K562 (cell line): ENCODE data around the gene COQ8B.

Experiments used
- POLR2AphosphoS5 ChIP-seq: IDR thresholded peaks from 2 replicates; pipeline ENCODE4 v1.6.1; 2011; ENCODE audit warnings: mild to moderate bottlenecking, low read depth, low read length, moderate library complexity; ENCODE audit not compliant: control insufficient read depth, insufficient read depth
- SIN3B ChIP-seq: fragments of 450-650 bp; IDR thresholded peaks from 2 replicates; pipeline ENCODE4 v1.6.1; 2017; ENCODE audit warnings: low read depth, mild to moderate bottlenecking, moderate library complexity
- TF ChIP-seq, protein P1 (sequence below), 3 experiments: IDR thresholded peaks in 2 of 3; conservative IDR thresholded peaks in 1 of 3; 2 replicates each; pipeline ENCODE4 v1.5.1; 2011 to 2012; ENCODE audit warnings: low read length in 3 of 3, mild to moderate bottlenecking in 3 of 3, control low read depth in 2 of 3, improper control_type of control experiment in 1 of 3, inconsistent platforms in 1 of 3, low read depth in 1 of 3, mixed read lengths in 1 of 3, moderate library complexity in 1 of 3; ENCODE audit not compliant: insufficient read depth in 2 of 3

DNA sequence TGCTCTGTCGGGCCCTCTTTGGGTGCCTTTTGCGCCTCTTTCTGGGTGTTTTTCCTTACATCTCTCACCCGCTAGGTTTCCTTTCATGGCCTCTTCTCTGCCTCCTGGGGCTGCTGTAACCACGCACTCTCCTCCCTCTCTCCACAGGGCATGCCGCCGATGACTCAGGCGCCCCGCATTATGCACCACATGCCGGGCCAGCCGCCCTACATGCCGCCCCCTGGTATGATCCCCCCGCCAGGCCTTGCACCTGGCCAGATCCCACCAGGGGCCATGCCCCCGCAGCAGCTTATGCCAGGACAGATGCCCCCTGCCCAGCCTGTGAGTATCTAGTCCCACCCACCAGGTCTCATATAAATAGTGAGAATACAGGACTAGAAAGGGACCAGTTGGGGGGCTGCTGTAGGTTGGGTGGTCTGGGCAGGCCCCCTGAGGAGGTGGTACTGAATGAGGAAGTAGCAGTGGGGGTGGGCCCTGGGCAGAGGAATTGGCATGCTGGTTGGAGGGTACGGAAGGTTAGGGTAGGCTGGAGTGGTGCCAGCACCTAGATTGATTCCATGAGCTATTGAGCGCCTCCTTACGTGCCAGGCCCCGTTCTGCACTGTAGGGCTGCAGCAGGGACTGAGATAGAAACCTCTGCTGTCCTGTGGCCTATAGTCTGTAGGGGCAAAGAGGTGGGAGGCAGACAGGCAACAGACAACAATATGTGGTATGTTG is 46.2 kb upstream of the COQ8B start:
- TF ChIP-seq SIN3B, result no peak
- TF ChIP-seq, protein P1, sequence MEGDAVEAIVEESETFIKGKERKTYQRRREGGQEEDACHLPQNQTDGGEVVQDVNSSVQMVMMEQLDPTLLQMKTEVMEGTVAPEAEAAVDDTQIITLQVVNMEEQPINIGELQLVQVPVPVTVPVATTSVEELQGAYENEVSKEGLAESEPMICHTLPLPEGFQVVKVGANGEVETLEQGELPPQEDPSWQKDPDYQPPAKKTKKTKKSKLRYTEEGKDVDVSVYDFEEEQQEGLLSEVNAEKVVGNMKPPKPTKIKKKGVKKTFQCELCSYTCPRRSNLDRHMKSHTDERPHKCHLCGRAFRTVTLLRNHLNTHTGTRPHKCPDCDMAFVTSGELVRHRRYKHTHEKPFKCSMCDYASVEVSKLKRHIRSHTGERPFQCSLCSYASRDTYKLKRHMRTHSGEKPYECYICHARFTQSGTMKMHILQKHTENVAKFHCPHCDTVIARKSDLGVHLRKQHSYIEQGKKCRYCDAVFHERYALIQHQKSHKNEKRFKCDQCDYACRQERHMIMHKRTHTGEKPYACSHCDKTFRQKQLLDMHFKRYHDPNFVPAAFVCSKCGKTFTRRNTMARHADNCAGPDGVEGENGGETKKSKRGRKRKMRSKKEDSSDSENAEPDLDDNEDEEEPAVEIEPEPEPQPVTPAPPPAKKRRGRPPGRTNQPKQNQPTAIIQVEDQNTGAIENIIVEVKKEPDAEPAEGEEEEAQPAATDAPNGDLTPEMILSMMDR (IDR thresholded peaks at IDR 0.05 in 2 of 3, conservative IDR thresholded peaks at IDR 0.05 in 1 of 3; ENCODE audit: insufficient read depth in 2 of 3, low read depth in 1 of 3, low read length in 3 of 3), result no peak
- no peak for TF ChIP-seq POLR2AphosphoS5
